Activated T-cell treated with anti-CD3 and anti-CD28 coated beads, Interleukin-2, amount 50 U/mL, for 72 hours (primary cell): Measurements from ENCODE around the gene GYG1. TPM values are rescaled to one million over a fixed set of nuclear protein-coding genes. Genes with fewer than 3 reads are reported as not detected.

Experiments
- ATAC-seq, 2 donors: fragments of 150-1000 bp; cut with Tn5 transposase; replicated peaks in 1 of 2; 2 replicates each; pipeline ENCODE4 v1.10.0; 2021; ENCODE audit warnings: moderate library complexity in 2 of 2, mild to moderate bottlenecking in 1 of 2
- DNase-seq, 2 donors: peaks; one replicate each; pipeline ENCODE4 v3.0.0; 2021 to 2022; ENCODE audit warnings: mixed read lengths in 1 of 2
- H3K27ac Mint-ChIP-seq: one replicate; pipeline ENCODE4 v1.8.0; 2022; ENCODE audit warnings: mild to moderate bottlenecking, moderate library complexity, mixed read lengths
- H3K27me3 Mint-ChIP-seq: one replicate; pipeline ENCODE4 v1.8.0; 2022; ENCODE audit warnings: low read depth, mixed read lengths
- H3K36me3 Mint-ChIP-seq, 2 donors: one replicate each; pipeline ENCODE4 v1.8.0; 2022; ENCODE audit warnings: mixed read lengths in 2 of 2, mild to moderate bottlenecking in 1 of 2; ENCODE audit not compliant: insufficient read depth in 2 of 2
- H3K4me1 Mint-ChIP-seq: one replicate; pipeline ENCODE4 v1.8.0; 2022; ENCODE audit warnings: low read depth, mixed read lengths
- H3K4me3 Mint-ChIP-seq, 2 donors: one replicate each; pipeline ENCODE4 v1.8.0; 2022; ENCODE audit warnings: mild to moderate bottlenecking in 2 of 2, mixed read lengths in 2 of 2, moderate library complexity in 2 of 2
- H3K9me3 Mint-ChIP-seq, 2 donors: one replicate each; pipeline ENCODE4 v1.8.0; 2022; ENCODE audit warnings: mixed read lengths in 2 of 2
- total RNA-seq, 2 donors: library from RNA; stranded (reverse); gene quantifications; one replicate each; pipeline ENCODE4 v1.2.3, GENCODE V29; 2022

GYG1 gene
- total RNA-seq, result 10 to 100 TPM; 14.1 to 21.7 TPM

DNA sequence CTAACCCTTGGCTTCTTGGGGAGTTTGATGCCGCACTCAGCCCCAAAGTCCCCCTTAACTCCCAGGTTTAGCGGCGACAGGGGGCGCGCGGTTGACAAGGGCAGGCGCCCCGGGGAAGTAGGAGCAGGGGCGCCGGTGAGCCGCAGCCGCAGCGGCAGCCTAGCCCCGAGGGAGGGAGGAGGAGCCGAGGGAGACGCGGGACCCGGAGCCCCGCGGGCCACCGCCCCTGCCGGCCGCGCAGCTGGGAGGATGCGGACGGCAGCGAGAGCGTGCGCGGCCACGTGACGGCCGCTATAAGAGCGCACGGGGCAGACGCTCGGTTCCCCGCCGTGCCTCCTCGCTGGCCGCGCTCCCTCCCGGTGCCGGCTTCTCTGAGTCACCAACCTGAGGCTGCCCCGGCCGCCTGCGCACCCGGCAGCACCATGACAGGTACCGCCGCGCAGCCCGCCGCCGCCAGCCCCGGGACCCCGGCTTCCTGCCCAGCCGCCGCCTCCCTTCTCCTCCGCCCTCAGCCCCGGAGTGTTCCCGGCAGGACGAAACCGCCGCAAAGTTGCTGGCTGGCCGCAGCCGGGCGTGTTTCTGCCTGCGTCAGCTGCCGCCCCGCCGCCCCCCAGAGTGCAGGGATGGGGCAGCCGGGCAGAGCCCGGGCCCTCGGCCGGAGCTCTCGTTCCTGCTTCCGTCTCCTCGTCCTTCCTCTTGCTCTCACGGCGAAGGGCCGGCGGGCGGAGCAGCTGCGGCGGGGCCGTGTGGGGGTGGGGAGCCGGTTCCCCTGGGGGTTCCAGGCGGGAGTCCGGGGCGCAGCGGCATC lies at the start of gene GYG1:
TSS of gene GYG1 (plus strand) at position 322 of the 808 bp plus-strand sequence. CDS start at position 423, 101 bp downstream.
- Mint-ChIP-seq H3K36me3 (peaks cover 0 to 13% of the 10 kb centered on the region in 2 donors), H3K4me1 (peaks cover 24% of the 10 kb centered on the region), H3K4me3 (peak within 1 kb of the TSS; percentile 83 to 87), H3K27ac (peak within 1 kb of the TSS; percentile 95), H3K9me3 (no peaks in the 10 kb centered on the region), H3K27me3 (no peaks in the 10 kb centered on the region)
- ATAC-seq (peak; percentile 90 to 93), DNase-seq (peak; percentile 85 to 86)

DNA sequence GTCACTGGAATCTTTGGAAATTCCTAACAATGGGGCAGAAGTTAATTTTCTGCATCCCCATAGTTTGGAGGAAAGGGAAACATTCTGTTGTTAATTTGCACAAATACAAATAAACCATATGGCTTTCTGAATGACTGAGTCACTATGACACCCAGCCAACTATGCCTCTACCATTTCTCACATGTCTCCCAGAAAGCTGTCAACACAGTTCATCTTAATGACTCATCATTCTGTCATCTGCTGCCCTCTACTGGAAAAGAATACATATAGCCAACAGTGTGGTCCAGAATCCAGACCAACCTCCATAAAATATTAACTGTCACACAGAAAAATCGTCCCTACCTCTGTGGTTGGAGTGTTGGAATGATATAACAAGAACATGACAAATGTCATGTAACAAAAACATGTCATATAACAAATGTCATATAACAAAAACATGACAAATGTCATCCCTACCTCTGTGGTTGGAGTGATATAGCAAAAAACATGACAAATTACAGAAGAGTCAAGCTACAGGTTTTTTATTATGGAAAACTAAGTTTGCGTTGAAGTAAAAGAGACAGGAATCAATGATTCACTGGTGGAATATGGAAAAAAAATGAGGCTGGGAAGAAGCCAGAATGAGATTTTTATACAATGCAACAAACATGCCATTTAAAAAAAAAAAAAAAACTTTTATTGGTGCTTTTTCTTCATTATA lies 47.7 kb upstream of the GYG1 start:
- Mint-ChIP-seq H3K27me3 (peaks cover 7% of the 10 kb centered on the region), H3K36me3 (no peaks in the 10 kb centered on the region), H3K27ac (no peak overlapping the region), H3K4me1 (peaks cover 6% of the 10 kb centered on the region), H3K4me3 (no peak overlapping the region), H3K9me3 (no peaks in the 10 kb centered on the region)
- ATAC-seq (peak; percentile 96), DNase-seq (peak; percentile 14 to 33)

DNA sequence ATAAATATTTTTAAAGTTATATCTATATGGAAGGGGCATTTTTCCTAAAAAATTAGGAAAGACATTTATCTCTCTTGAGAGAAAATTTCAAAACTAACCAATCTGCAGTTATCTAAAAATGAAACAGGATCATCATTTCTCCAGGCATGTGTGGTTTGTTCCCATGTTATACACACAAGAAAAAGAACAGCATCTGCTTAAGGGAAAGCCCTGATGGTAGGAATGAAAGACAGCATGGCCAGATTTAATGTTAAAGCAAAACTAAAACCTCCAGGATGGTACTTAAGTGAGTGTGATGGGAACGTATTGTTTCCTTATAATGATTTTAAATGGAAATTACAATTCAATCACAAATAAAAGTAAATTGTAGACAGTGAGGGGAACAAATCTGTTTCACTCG lies 46.2 kb upstream of the GYG1 start:
- Mint-ChIP-seq H3K9me3 (no peaks in the 10 kb centered on the region), H3K27me3 (peaks cover under 1% of the 10 kb centered on the region), H3K27ac (no peak overlapping the region), H3K36me3 (no peaks in the 10 kb centered on the region), H3K4me3 (no peak overlapping the region), H3K4me1 (peaks cover 6% of the 10 kb centered on the region)
- ATAC-seq (no peak), DNase-seq (no peak)

DNA sequence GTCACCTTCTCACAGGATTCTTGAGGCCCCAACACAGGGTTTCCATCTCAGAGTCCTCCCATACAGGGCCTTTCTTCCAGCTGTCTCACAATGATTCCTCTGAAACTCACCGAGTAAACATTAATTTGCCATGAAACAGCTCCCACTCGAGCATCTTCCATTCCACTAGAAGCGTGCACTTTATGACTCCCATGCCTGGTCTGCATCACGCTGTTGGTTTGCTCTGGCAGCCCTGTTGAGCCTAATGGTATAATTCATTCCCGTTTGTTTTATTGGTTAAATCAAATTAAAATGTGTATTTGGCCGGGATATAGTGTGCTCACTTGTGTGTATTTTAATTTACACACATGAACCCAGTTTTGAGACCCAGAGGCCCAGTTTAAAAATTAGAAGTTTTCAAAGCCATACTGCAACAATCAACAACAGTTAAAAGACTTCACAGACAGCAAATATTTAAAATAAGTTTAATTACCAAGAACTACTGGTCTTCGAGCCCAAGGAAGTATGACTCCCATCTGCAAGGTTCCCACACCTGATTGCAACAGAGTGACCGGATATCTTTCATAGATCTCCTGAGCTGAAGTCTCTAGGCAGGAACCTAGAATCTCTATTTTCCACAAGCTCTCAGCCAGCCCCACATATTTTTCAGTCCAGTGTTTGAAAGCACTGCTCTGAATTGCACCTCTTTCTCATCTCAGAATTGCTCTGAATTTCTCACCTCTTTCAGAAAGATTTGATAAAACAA lies 42.3 kb upstream of the GYG1 start:
- no peak for ATAC-seq
- no peaks in the 10 kb centered on the region for H3K9me3 Mint-ChIP-seq
- H3K4me1 Mint-ChIP-seq, result peaks cover 6% of the 10 kb centered on the region
- H3K36me3 Mint-ChIP-seq, result no peaks in the 10 kb centered on the region
- DNase-seq, result no peak
- H3K27me3 Mint-ChIP-seq, result no peaks in the 10 kb centered on the region
- H3K27ac Mint-ChIP-seq, result no peak overlapping the region
- no peak overlapping the region for H3K4me3 Mint-ChIP-seq

DNA sequence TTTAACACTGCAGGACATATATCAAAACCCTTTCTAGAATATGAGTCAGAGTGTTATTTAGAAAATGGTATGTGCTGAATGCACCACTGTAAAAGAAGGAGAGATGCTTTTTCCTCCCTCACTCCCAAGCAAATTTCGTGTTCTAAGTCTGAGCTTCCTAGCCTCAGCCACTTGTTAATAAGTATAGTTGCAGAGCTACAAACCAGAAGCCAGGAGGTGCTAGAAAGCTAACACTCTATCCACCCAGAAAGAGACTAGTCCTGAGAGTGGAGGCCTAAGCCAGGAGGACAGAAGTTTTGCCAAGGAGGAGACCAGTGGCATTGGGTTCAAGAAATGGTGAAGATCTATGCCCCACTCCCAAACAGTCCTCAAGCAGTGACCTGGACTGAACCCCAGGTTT lies 40.5 kb upstream of the GYG1 start:
- no peaks in the 10 kb centered on the region for H3K36me3 Mint-ChIP-seq
- H3K4me3 Mint-ChIP-seq, result no peak overlapping the region
- DNase-seq, result no peak
- no peak for ATAC-seq
- H3K9me3 Mint-ChIP-seq, result no peaks in the 10 kb centered on the region
- no peak overlapping the region for H3K27ac Mint-ChIP-seq
- H3K27me3 Mint-ChIP-seq, result no peaks in the 10 kb centered on the region
- peaks cover 6% of the 10 kb centered on the region for H3K4me1 Mint-ChIP-seq

DNA sequence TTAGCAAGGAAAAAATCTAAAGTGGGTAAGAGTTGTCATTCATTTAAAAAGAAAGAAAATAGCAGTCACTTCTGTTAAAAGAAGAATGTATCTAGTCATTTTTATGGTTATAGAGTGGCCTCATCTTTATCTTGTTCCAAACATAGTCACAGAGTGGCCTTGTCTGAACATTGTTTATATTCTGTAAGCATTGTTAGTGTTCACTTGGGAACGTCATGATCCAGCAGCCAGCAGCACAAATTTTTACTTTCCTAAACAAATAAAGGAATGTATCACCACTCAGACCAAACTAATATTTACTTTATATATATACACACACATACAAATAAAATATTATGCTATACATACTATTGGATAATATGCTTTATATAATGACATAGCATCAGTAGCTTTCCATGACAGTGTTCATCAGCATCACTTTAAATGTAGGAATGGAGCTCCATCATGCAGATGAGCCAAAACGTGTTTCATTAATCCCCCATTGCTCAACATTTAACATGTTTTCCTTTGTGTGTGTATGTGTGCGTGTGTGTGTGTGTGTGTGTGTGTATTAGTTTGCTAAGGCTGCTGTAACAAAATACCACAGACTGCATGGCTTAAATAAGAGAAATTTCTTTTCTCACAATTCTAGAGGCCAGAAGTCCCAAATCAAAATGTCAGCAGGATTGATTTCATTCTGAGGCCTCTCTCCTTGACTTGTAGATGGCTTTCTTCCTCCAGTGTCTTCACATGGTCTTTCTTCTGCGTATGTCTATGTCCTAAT lies 39.6 kb upstream of the GYG1 start:
- H3K4me3 Mint-ChIP-seq, result no peak overlapping the region
- no peaks in the 10 kb centered on the region for H3K36me3 Mint-ChIP-seq
- H3K9me3 Mint-ChIP-seq, result no peaks in the 10 kb centered on the region
- no peak overlapping the region for H3K27ac Mint-ChIP-seq
- H3K27me3 Mint-ChIP-seq, result no peaks in the 10 kb centered on the region
- DNase-seq (no peak), ATAC-seq (no peak)
- peaks cover 6% of the 10 kb centered on the region for H3K4me1 Mint-ChIP-seq

DNA sequence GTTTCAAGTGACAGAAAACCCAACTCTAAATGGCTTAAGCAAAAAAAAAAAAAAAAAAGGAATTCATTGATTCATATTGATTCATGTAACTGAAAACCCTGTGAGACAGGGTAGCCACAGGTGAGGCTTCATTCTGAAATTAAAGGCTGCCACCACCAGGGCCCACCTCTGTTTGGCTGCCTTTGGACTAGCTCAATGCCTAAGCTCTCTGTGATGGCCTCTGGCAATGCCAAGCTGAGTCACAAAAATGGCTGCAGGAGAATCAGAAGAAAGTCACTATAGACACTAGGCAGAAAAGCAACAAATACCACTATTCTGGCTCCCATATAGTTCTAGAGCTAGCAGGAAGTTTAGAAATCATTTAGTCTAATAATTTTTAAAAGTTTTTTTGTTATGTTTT lies 38.2 kb upstream of the GYG1 start:
- Mint-ChIP-seq H3K4me3 (no peak overlapping the region), H3K9me3 (no peaks in the 10 kb centered on the region), H3K27me3 (no peaks in the 10 kb centered on the region), H3K27ac (no peak overlapping the region), H3K36me3 (no peaks in the 10 kb centered on the region), H3K4me1 (peaks cover 7% of the 10 kb centered on the region)
- ATAC-seq (no peak), DNase-seq (no peak)

DNA sequence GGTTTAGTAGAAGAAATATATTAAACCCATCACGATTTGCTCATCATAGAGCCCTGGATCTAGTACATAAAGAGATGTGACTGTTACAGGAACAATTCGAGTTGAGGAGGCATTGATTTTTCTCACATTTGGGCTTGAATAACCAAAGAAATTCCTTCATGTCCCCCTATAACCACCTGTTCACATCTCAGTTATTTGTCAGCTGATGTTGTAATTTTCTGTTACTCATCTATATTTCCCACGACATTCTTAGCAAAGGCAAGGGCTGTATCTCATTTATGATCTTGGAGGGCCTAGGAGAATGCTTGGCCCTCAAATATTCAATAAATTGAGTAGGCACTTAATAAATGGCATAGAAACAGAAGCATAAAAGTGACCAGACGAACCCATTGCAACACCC lies 36.4 kb upstream of the GYG1 start:
- ATAC-seq (no peak), DNase-seq (no peak)
- Mint-ChIP-seq H3K9me3 (no peaks in the 10 kb centered on the region), H3K27ac (no peak overlapping the region), H3K36me3 (no peaks in the 10 kb centered on the region), H3K4me1 (peaks cover 7% of the 10 kb centered on the region), H3K4me3 (no peak overlapping the region), H3K27me3 (no peaks in the 10 kb centered on the region)

DNA sequence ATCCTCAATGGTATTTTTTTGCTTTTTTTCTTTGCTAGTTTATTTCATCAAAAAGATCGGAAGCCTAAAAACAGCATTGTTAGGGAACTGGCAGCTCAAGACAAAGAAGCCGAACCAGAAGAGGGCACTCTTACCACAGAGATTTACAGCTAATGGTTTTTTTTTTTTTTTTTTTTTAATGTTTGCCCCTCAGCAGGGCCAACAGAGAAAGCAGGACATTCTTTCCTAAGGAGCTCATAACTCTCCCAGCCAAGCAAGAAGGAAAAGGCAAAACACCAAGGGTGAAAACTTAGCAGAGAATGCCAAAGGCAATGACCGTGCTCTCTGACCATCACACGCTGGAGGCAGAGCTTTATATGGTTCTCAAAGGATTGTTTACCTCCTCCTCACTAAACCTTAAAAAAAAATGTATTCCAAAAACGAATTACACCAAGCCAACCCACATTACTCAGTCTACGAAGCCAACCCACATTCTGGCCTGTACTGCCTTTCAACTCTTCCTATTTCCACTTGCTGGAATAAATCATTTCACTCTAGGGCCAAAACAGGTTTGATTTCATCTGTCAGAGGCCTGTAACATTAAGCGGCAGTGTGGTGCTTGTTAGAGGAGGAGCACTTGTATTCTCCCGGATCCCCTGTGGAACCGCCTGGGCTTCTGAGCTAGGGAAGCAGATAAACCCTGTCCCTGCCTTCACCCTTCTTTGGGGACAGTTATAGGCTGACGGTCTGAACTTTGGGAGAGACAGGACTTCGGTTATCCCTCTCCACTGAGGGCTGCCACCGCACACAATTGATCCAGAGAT lies 35.6 kb upstream of the GYG1 start:
- Mint-ChIP-seq H3K27me3 (no peaks in the 10 kb centered on the region), H3K27ac (no peak overlapping the region), H3K36me3 (no peaks in the 10 kb centered on the region), H3K4me3 (no peak overlapping the region), H3K4me1 (peaks cover 7% of the 10 kb centered on the region), H3K9me3 (no peaks in the 10 kb centered on the region)
- DNase-seq (peak; percentile 25), ATAC-seq (no peak)

DNA sequence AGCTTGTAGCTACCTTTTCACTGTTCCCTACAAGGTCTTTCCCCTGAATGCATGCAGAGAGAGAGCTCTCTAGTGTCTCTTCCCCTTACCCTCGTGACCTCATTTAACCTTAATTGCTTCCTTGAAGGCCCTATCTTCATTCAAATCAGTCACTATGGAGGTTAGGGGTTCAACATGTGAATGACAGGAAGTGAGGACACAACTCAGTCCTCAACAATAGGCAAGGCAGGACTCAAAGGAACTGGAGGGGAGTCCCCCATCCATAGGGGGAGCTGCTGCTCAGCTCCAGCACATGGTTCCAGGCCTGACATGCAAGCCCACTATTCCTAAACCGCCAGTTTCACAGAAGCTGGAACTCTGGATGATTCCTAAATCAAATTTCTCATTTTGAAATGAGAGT lies 33.8 kb upstream of the GYG1 start:
- Mint-ChIP-seq H3K27me3 (peaks cover 7% of the 10 kb centered on the region), H3K36me3 (no peaks in the 10 kb centered on the region), H3K4me3 (no peak overlapping the region), H3K27ac (peak overlapping the region; percentile 30), H3K9me3 (no peaks in the 10 kb centered on the region), H3K4me1 (peaks cover 7% of the 10 kb centered on the region)
- ATAC-seq (peak; percentile 56 to 60), DNase-seq (no peak)

DNA sequence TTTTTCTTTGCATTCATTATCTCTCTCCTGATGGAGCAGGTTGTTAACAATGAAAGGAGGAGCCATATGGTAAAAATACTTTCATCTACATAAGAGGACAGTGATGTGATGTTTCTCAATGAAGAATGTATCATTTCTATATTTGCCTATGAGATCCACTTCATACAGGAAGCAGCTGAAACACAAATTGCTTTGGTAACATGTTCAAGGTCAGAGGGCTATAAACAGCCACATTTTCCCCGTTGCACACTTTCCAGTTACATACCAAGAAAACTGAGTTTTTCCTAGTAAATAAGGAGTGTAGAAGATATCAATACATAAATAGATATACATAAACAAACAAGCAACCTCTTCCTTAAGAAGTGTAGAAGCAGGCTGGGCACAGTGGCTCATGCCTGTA lies 32.6 kb upstream of the GYG1 start:
- no peak overlapping the region for H3K4me3 Mint-ChIP-seq
- no peak overlapping the region for H3K27ac Mint-ChIP-seq
- peaks cover 7% of the 10 kb centered on the region for H3K27me3 Mint-ChIP-seq
- no peaks in the 10 kb centered on the region for H3K36me3 Mint-ChIP-seq
- ATAC-seq (no peak), DNase-seq (no peak)
- peaks cover 7% of the 10 kb centered on the region for H3K4me1 Mint-ChIP-seq
- no peaks in the 10 kb centered on the region for H3K9me3 Mint-ChIP-seq

DNA sequence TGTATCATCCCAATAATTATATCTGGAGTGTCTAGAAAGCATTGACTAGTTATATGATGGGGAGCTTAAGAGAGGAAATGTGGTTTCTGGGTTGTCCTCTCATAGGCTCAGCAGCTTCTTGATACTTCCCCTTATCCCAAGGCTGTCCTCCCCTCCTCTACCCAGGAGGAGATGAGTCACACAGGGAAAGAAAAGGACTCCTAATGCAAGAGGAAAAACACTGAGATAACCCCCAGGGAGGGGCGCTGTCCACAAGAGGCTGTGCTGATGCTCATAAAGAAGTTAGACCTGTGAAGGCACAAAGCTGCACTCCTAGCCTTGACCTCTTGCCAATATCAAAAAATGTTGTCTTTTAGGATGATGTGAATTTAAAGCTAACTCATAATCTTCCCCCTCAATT lies 28.8 kb upstream of the GYG1 start:
- Mint-ChIP-seq H3K27ac (no peak overlapping the region), H3K9me3 (no peaks in the 10 kb centered on the region), H3K4me3 (no peak overlapping the region), H3K27me3 (peaks cover 7% of the 10 kb centered on the region), H3K4me1 (peaks cover 3% of the 10 kb centered on the region), H3K36me3 (no peaks in the 10 kb centered on the region)
- ATAC-seq (no peak), DNase-seq (no peak)
